Common myeloid progenitor, CD34-positive (primary cell): ENCODE measurements around the gene PAM.

Experiments
- CTCF ChIA-PET: fragments of 350-600 bp; sonication (Branson Sonifier 250); formaldehyde crosslinking; loops from one replicate; lab custom pipeline; 2021; ENCODE audit warnings: antibody characterized with exemption; lab: Charles Lee
- POLR2A ChIA-PET: fragments of 350-600 bp; sonication (Branson Sonifier 250); formaldehyde crosslinking; loops from one replicate; lab custom pipeline; 2021; ENCODE audit warnings: antibody characterized with exemption; lab: Charles Lee
- DNase-seq, 3 donors: peaks; one replicate each; pipeline versions ENCODE4 v3.0.0 to v3.0.0-alpha.2; 2013
- H3K27ac ChIP-seq, 2 experiments: 1 replicate in 1 of 2; 2 replicates in 1 of 2; pipeline ENCODE4 v1.7.0; 2013; ENCODE audit warnings: inconsistent platforms in 2 of 2, low read length in 2 of 2, mild to moderate bottlenecking in 2 of 2, low read depth in 1 of 2, moderate library complexity in 1 of 2; ENCODE audit not compliant: severe bottlenecking in 2 of 2, insufficient read depth in 1 of 2, poor library complexity in 1 of 2
- H3K27me3 ChIP-seq, 5 experiments: replicated peaks in 2 of 5; 1 replicate in 3 of 5; 2 replicates in 2 of 5; pipeline versions ENCODE4 v1.6.1 to v1.7.0; 2013; ENCODE audit warnings: low read length in 4 of 5, mild to moderate bottlenecking in 2 of 5, moderate library complexity in 2 of 5, inconsistent platforms in 1 of 5; ENCODE audit not compliant: insufficient read depth in 5 of 5, control insufficient read depth in 4 of 5
- H3K36me3 ChIP-seq, 4 experiments: 1 replicate in 2 of 4; 2 replicates in 2 of 4; pipeline versions ENCODE4 v1.6.1 to v1.7.0; 2013; ENCODE audit warnings: low read length in 3 of 4, control low read depth in 1 of 4, mild to moderate bottlenecking in 1 of 4; ENCODE audit not compliant: control insufficient read depth in 4 of 4, insufficient read depth in 4 of 4
- H3K4me1 ChIP-seq, 4 experiments: 1 replicate in 3 of 4; 2 replicates in 1 of 4; pipeline versions ENCODE4 v1.6.1 to v1.7.1; 2013; ENCODE audit warnings: low read length in 3 of 4, mild to moderate bottlenecking in 3 of 4, control low read depth in 1 of 4, inconsistent platforms in 1 of 4, moderate library complexity in 1 of 4; ENCODE audit not compliant: control insufficient read depth in 4 of 4, insufficient read depth in 4 of 4; ENCODE audit errors: control extremely low read depth in 1 of 4
- H3K4me3 ChIP-seq, 7 experiments: 1 replicate in 4 of 7; 2 replicates in 3 of 7; pipeline versions ENCODE4 v1.5.1 to v1.7.0; 2013; ENCODE audit warnings: mild to moderate bottlenecking in 7 of 7, low read length in 6 of 7, moderate library complexity in 6 of 7, inconsistent platforms in 2 of 7, low read depth in 2 of 7, control low read depth in 1 of 7; ENCODE audit not compliant: insufficient read depth in 4 of 7, control insufficient read depth in 1 of 7; ENCODE audit errors: extremely low read depth in 1 of 7
- H3K9me3 ChIP-seq, 5 experiments: 1 replicate in 4 of 5; 2 replicates in 1 of 5; pipeline versions ENCODE4 v1.6.1 to v1.7.1; 2013; ENCODE audit warnings: low read length in 4 of 5, mild to moderate bottlenecking in 2 of 5, inconsistent platforms in 1 of 5, low read depth in 1 of 5, moderate library complexity in 1 of 5; ENCODE audit not compliant: control insufficient read depth in 4 of 5, insufficient read depth in 2 of 5; ENCODE audit errors: control extremely low read depth in 1 of 5
- WGBS: methylation state at CpG from one replicate; pipeline ENCODE4 v1.1.5; 2013; ENCODE audit not compliant: insufficient coverage; 5-methylcytosine and 5-hydroxymethylcytosine counted together

PAM gene

GRCh38 chr5:102921341-102922044 is 166.4 kb downstream of the PAM start:
- H3K27me3 ChIP-seq = no peaks in the 10 kb centered on the region
- no peak for DNase-seq
- POLR2A ChIA-PET = interaction anchor here (0.7 kb wide), 1 partner anchor 319 kb away, joined by 7 read pairs; no protein-coding TSS in a partner anchor
- WGBS = no CpG with 5 or more reads among the region's 1 CpG
- H3K36me3 ChIP-seq = peaks cover 0 to 3% (median under 1%) of the 10 kb centered on the region in 4 experiments
- no peaks in the 10 kb centered on the region for H3K9me3 ChIP-seq
- no peak overlapping the region for H3K27ac ChIP-seq
- CTCF ChIA-PET = interaction anchor here (1.7 kb wide), 1 partner anchor 10 kb away, joined by 10 read pairs; no protein-coding TSS in a partner anchor
- H3K4me1 ChIP-seq = no peaks in the 10 kb centered on the region
- H3K4me3 ChIP-seq = no peak overlapping the region

- DNase-seq = no peak
- H3K9me3 ChIP-seq = no peaks in the 10 kb centered on the region
- H3K27me3 ChIP-seq = no peaks in the 10 kb centered on the region
- POLR2A ChIA-PET = no interaction called here
- H3K27ac ChIP-seq = no peak overlapping the region
- peaks cover 0 to 6% (median 3%) of the 10 kb centered on the region in 4 experiments for H3K36me3 ChIP-seq
- CTCF ChIA-PET = interaction anchor here (1.7 kb wide), 1 partner anchor 9 kb away, joined by 10 read pairs; no protein-coding TSS in a partner anchor
- no peaks in the 10 kb centered on the region for H3K4me1 ChIP-seq
- WGBS = 94% methylated on average over 2 of the region's 6 CpGs
- no peak overlapping the region for H3K4me3 ChIP-seq
These were observed 167.1 kb downstream of the PAM start for GRCh38 chr5:102922111-102922720.

GRCh38 chr5:102922799-102923477 is 167.8 kb downstream of the PAM start:
- H3K4me1 ChIP-seq = no peaks in the 10 kb centered on the region
- no peaks in the 10 kb centered on the region for H3K9me3 ChIP-seq
- CTCF ChIA-PET = no interaction called here

GRCh38 chr5:102924963-102925362 is 169.9 kb downstream of the PAM start:
- no peak overlapping the region for H3K27ac ChIP-seq
- H3K9me3 ChIP-seq = no peaks in the 10 kb centered on the region
- POLR2A ChIA-PET = interaction anchor here (0.7 kb wide), 1 partner anchor 125 kb away, joined by 3 read pairs; no protein-coding TSS in a partner anchor
- CTCF ChIA-PET = no interaction called here
- DNase-seq = no peak
- no peak overlapping the region for H3K4me3 ChIP-seq
- H3K4me1 ChIP-seq = no peaks in the 10 kb centered on the region
- WGBS = no CpG with 5 or more reads among the region's 2 CpGs
- no peaks in the 10 kb centered on the region for H3K27me3 ChIP-seq
- H3K36me3 ChIP-seq = peaks cover 0 to 6% (median 3%) of the 10 kb centered on the region in 4 experiments

More at GRCh38 chr5:102922799-102923477, 167.8 kb downstream of the PAM start:
- POLR2A ChIA-PET = no interaction called here
- Histone ChIP-seq H3K27me3 (no peaks in the 10 kb centered on the region), H3K4me3 (no peak overlapping the region), H3K36me3 (peaks cover 0 to 6% (median 3%) of the 10 kb centered on the region in 4 experiments), H3K27ac (no peak overlapping the region)
- WGBS = 100% methylated on average over 3 of the region's 4 CpGs
- DNase-seq = no peak

- H3K4me3 ChIP-seq = no peak overlapping the region
- H3K27ac ChIP-seq = no peak overlapping the region
- no peaks in the 10 kb centered on the region for H3K27me3 ChIP-seq
- peaks cover 0 to 6% (median 3%) of the 10 kb centered on the region in 4 experiments for H3K36me3 ChIP-seq
- no peaks in the 10 kb centered on the region for H3K9me3 ChIP-seq
- POLR2A ChIA-PET = no interaction called here
- 100% methylated on average over 5 of the region's 6 CpGs for WGBS
- DNase-seq = no peak
- CTCF ChIA-PET = no interaction called here
- no peaks in the 10 kb centered on the region for H3K4me1 ChIP-seq
These were observed 171.9 kb downstream of the PAM start for GRCh38 chr5:102927007-102927406.

GRCh38 chr5:102930244-102930643 is 175.1 kb downstream of the PAM start:
- no peaks in the 10 kb centered on the region for H3K4me1 ChIP-seq
- no peak overlapping the region for H3K27ac ChIP-seq
- H3K4me3 ChIP-seq = no peak overlapping the region
- no peaks in the 10 kb centered on the region for H3K27me3 ChIP-seq
- no peaks in the 10 kb centered on the region for H3K9me3 ChIP-seq
- WGBS = 100% methylated on average over 3 of the region's 3 CpGs
- no peak for DNase-seq
- ChIA-PET POLR2A (interaction anchor here (0.6 kb wide), 1 partner anchor 250 kb away, joined by 3 read pairs; no protein-coding TSS in a partner anchor), CTCF (interaction anchor here (2.4 kb wide), 1 partner anchor 9 kb away, joined by 10 read pairs; no protein-coding TSS in a partner anchor)
- H3K36me3 ChIP-seq = peaks cover 5 to 9% (median 6%) of the 10 kb centered on the region in 4 experiments
